ELF-1 (cell line): ENCODE data around the gene SLC23A3.

Experiments used
- DNase-seq: peaks from one replicate; pipeline ENCODE4 v3.0.0-alpha.2; 2016; ENCODE audit warnings: low read depth, low spot score

Gene SLC23A3

GRCh38 chr2:219169930-219170654 lies at the start of gene SLC23A3:
TSS of gene SLC23A3 (minus strand) at chr2:219170029. CDS start at chr2:219169984, 45 bp downstream.
- DNase-seq, result no peak

GRCh38 chr2:219218732-219219701 lies 49.2 kb upstream of the SLC23A3 start, which contains the start of gene ABCB6:
TSS of gene ABCB6 (minus strand) at chr2:219218958. CDS start at chr2:219218673, 285 bp downstream.
- DNase-seq, result peak; percentile 91

GRCh38 chr2:219218217-219218731 lies 48.4 kb upstream of the SLC23A3 start:
- DNase-seq, result peak; percentile 85

GRCh38 chr2:219216535-219216915 lies 46.7 kb upstream of the SLC23A3 start:
- DNase-seq, result no peak

- peak; percentile 44 for DNase-seq
Measured at GRCh38 chr2:219215871-219216534, 46.2 kb upstream of the SLC23A3 start.

- no peak for DNase-seq
Measured at GRCh38 chr2:219214786-219215185, 45.0 kb upstream of the SLC23A3 start.

GRCh38 chr2:219214141-219214540 lies 44.3 kb upstream of the SLC23A3 start:
- no peak for DNase-seq

- DNase-seq, result no peak
Measured at GRCh38 chr2:219213486-219214071, 43.8 kb upstream of the SLC23A3 start.

GRCh38 chr2:219213026-219213415 lies 43.2 kb upstream of the SLC23A3 start:
- no peak for DNase-seq

GRCh38 chr2:219210886-219211362 lies 41.1 kb upstream of the SLC23A3 start:
- DNase-seq, result no peak

- DNase-seq, result no peak
Measured at GRCh38 chr2:219210196-219210885, 40.5 kb upstream of the SLC23A3 start.

- no peak for DNase-seq
Measured at GRCh38 chr2:219209236-219210195, 39.7 kb upstream of the SLC23A3 start.

GRCh38 chr2:219207884-219208740 lies 38.3 kb upstream of the SLC23A3 start:
- no peak for DNase-seq

GRCh38 chr2:219207134-219207883 lies 37.5 kb upstream of the SLC23A3 start:
- no peak for DNase-seq

GRCh38 chr2:219206328-219207133 lies 36.7 kb upstream of the SLC23A3 start, which contains the start of gene ZFAND2B:
TSS of gene ZFAND2B (plus strand) at chr2:219206782. CDS start at chr2:219206988, 206 bp downstream.
- DNase-seq, result peak; percentile 95

GRCh38 chr2:219205981-219206327 lies 36.1 kb upstream of the SLC23A3 start:
- no peak for DNase-seq

GRCh38 chr2:219205165-219205538 lies 35.3 kb upstream of the SLC23A3 start:
- no peak for DNase-seq
